G401.6 (cell line): ENCODE measurements around the gene MAP1LC3A.

Experiments
- FAIRE-seq: peaks from 2 replicates; lab custom pipeline; 2012; peaks lifted over from hg19 to GRCh38; lab: Jason Lieb, UNC

The MAP1LC3A gene

DNA sequence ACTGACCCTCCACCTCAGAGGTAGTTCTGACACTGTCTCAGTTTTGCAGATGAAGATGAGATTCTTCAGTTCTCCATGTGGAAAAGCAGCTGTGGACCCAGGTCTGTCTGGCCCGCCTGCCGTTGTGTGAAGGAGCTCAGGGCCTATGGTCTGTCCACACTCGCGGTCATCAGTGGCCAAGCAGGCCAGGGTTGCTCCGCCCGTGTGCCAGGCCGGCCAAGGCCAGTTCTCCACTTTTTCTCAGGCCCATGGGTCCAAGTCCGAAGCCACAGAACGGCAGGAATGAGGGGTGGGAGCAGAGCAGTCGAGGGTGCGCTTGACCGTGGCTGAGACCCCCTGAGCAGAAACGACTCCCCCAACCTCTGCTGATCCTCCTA lies 8.6 kb upstream of the MAP1LC3A start:
- no peak for FAIRE-seq

DNA sequence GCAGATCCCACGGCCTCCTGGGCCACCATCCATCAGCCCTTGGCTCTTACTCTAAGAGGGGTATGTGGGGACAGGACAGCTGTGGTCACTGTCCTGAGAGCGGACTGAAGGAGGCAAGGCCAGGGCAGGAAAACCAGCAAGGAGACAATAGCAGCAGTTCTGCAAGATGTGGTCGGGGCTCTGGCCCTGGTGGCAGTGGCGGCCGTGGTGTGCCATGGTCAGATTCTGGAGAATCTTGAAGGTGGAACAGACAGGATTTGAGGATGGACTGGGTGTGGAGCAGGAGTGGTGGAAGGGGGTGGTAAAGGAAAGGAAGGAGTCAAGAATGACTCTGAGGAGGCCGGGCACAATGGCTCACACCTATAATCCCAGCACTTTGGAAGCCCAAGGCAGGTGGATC lies 5.9 kb upstream of the MAP1LC3A start:
- FAIRE-seq = no peak

DNA sequence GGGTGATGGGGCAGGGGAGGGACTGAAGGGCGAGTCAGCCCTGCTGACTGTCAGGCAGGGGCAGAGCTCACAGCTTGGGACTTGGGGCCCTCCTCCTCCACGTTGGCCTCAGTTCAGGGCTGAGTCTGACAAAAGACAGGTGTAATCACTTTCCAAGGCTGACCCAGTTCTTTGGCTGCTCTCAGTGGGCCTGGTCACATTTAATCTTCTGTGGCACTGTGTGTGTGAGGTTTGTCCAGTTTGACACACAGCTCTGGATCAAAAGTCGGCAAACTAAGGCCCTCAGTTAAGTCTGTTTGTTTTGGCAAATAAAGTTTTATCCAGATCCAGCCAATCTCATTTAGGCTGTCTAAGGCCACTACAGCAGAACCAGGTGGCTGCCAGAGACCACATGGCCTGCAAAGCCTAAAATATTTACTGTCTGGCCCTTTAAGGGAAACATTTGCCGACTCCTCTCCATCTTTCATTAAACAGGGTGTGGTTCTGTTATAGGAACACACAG lies 5.1 kb upstream of the MAP1LC3A start:
- FAIRE-seq = no peak

- FAIRE-seq = no peak
Measured at GRCh38 chr20:34557936-34558319, 590 bp upstream of the MAP1LC3A start.

- FAIRE-seq = no peak
Measured at GRCh38 chr20:34559311-34560140, 1.0 kb downstream of the MAP1LC3A start.

- FAIRE-seq = no peak
Measured at GRCh38 chr20:34560141-34560523, 1.6 kb downstream of the MAP1LC3A start.

DNA sequence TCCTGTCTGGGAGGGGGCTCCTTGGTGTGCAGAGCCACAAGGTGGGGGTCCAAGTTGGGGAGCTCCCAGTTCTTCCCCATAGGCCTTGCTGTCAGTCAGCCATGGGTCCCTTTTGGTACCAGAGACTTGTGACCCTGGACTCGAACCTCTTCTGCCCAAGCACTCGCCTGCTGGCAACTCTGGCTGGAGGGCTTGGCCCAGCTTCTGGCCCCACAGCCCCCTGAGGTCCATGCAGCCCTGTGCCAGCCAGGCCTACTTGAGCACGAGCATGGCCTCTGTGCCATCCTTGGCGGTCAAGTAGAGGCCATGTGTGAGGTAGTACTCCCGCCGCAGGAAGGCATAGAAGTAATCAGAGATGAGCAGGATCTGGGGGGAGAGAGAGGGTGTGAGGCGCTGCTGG lies 2.1 kb downstream of the MAP1LC3A start:
- no peak for FAIRE-seq

DNA sequence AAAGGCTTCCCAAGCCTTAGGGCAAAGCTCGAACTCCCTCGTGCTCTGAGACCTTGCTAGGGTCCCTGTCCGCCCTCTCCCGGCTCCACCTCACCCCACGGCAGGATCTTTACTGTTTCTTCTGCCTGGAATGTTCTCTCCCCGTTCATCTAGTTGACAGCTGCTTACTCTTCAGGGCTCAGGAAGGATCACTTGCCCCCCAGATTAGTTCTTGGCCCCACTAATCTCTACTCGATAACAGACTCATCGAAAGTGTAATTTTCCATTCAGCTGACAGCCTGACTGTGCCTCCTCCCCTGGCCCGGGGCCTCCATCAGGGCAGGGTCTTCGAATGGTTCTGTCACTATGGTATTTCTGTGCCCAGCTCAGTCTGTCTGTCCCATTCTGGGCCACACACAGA lies 3.1 kb downstream of the MAP1LC3A start:
- no peak for FAIRE-seq

DNA sequence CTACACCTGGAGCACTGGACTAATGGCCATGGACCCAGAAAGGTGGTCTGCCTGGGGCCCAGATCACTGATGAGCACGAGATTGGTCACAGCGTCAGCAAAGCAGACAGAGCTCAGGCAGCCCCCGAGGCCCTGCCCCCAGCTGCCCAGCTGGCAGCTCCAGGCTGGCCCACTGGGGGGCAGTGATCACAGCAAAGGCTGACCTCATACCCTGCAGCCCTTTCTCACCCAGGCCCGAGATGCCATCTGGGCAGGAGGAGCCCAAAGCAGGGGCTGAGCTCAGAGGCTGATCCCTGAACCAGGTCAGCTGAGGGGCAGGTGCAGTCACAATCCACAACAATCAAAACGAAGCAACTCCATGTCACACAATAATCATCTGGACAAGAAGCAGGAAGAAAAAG lies 4.1 kb downstream of the MAP1LC3A start:
- FAIRE-seq = no peak

- FAIRE-seq = no peak
Measured at GRCh38 chr20:34564833-34565232, 6.3 kb downstream of the MAP1LC3A start.

DNA sequence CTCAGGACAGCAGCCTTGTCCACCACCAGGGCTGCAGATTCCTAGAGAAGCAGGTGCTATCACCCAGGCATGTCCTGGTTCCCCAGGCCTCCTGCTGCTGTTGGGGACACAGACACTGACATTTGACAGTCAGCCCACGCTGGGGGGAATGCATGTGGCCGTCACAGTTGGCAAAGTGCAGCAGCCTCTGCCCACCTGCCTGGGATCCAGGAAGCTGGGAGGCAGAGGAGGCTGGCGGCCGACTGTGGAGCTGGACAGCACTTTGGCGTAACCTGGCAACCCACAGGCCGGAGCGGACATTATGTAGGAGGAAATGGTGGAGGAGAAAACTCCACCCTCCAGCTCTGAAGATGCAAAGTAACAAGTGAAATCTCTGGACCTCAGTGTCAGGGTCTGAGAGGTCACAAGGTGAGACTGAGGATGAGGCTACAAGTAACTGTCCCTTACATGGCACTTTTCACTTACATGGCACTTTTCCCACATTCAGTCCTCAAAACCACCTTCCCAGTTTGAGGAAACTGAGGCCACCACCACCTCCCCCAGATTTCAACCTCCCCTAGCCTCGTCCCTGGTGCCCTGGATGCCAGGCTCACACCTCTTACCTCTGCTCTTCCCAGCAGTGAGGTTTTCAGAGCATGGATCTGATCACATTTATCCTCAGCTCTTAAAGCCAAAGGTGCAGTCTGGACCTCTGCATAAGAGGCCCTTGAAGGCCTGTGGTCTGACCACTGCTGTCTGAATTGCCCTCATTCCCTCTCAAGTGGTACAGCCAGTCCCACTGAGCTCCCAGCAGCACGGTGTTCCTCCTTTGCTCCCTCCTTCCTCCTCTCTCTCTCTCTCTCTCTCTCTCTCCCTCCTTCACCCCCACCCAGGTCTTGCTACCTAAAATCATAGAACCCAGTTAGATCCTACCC lies 8.7 kb downstream of the MAP1LC3A start:
- no peak for FAIRE-seq

GRCh38 chr20:34567892-34568865 lies 9.7 kb downstream of the MAP1LC3A start:
- no peak for FAIRE-seq

GRCh38 chr20:34569598-34569997 lies 11.1 kb downstream of the MAP1LC3A start:
- FAIRE-seq = no peak

DNA sequence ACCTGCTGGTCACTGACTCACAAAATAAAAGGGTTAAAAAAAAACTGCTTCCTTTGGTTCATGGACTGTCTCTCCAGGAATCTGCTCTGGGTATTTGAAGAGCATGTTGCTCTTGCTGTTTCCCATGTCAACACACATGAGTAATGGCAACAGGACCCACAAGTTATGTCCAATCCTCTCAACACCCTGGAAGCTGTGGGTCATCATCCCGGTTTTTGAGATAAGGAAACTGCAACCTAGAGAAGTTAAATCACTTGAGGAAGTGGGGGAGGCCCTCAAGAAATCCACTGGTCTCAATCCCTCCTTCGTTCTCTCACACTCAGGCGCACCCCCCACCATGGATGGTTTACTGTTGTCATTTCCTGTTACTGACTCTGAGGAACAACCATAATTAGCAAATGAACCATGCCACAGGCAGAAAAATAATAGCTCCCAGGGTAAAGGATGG lies 12.4 kb downstream of the MAP1LC3A start:
- FAIRE-seq = no peak

DNA sequence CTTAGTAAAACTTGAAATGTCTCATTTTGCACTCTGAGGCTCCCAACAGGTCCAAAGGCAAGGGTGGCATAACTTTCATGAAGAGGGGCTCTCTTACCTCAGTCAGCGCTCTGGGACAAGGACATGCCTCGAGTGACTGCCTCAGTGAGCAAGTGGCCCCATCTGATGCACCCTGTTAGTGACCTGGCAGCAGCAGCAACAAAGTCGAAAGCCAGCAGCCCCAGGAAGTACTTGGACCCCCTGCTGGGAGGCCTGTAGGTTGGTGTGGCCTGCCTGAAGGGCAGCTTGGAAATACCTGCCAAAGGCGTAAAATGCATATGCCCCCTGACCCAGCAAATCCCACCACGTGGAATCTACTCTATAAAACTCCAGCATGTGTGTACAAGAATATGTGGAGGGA lies 13.2 kb downstream of the MAP1LC3A start:
- no peak for FAIRE-seq

- FAIRE-seq = no peak
Measured at GRCh38 chr20:34573541-34574300, 15.2 kb downstream of the MAP1LC3A start.

DNA sequence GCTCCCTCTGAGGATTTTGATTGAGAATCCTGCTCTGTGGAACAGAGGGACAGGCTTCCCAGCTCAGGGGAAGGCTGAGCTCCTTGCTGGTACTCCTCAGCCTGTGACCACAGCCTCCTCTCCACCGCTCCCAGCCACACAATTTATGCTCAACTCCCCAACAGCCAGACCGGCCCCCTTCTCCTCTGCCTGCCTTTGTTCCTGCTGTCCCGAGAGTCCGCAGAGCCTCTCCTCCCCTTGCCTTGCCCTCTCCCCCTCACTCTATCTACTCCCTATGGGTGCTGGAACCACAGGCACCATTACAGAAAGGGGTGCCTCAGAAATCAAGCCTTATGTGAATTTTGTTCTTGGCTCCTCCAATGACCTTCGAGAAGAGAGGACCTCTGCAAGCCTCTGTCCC lies 15.9 kb downstream of the MAP1LC3A start:
- no peak for FAIRE-seq

- no peak for FAIRE-seq
Measured at GRCh38 chr20:34574861-34575260, 16.3 kb downstream of the MAP1LC3A start.

- no peak for FAIRE-seq
Measured at GRCh38 chr20:34575271-34575670, 16.8 kb downstream of the MAP1LC3A start.

GRCh38 chr20:34575756-34576155 lies 17.2 kb downstream of the MAP1LC3A start:
- no peak for FAIRE-seq

GRCh38 chr20:34577061-34577460 lies 18.5 kb downstream of the MAP1LC3A start:
- no peak for FAIRE-seq
